Stimulated activated CD4-positive, alpha-beta T cell treated with anti-CD3 and anti-CD28 coated beads, Interleukin-12 subunit alpha, Interleukin-12 subunit beta, amount 100 ng/mL, for 24 hours (primary cell): ENCODE results near the gene EFEMP2.

ENCODE experiments used
- DNase-seq, 2 experiments: peaks; one replicate each; pipeline ENCODE4 v3.0.0-alpha.2; 2020; ENCODE audit warnings: low read depth in 2 of 2

The EFEMP2 gene

GRCh38 chr11:65885231-65885630 is 12.6 kb upstream of the EFEMP2 start:
- DNase-seq = no peak

DNA sequence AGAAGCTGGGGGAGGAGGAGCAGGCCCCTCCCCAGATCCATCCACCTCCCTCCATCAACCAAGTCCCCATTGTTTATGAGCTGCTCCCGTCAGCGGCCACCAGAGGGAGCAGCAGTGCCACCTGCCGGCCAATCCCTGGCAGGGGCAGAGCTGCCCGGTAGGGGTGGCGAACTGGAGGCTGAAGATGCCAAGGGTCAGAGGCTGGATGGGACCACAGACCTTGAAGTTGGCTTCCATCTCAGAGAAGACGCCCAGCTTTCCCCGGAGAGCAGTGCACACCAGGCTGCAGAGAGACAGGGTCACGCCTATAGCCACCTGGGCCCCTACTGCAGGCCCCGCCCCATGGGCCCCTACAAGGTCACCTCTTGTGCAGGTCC is 12.1 kb upstream of the EFEMP2 start:
- DNase-seq = peak in 1 of 2 experiments; percentile 74

- no peak for DNase-seq
These were observed 11.5 kb upstream of the EFEMP2 start for GRCh38 chr11:65883786-65884715.

DNA sequence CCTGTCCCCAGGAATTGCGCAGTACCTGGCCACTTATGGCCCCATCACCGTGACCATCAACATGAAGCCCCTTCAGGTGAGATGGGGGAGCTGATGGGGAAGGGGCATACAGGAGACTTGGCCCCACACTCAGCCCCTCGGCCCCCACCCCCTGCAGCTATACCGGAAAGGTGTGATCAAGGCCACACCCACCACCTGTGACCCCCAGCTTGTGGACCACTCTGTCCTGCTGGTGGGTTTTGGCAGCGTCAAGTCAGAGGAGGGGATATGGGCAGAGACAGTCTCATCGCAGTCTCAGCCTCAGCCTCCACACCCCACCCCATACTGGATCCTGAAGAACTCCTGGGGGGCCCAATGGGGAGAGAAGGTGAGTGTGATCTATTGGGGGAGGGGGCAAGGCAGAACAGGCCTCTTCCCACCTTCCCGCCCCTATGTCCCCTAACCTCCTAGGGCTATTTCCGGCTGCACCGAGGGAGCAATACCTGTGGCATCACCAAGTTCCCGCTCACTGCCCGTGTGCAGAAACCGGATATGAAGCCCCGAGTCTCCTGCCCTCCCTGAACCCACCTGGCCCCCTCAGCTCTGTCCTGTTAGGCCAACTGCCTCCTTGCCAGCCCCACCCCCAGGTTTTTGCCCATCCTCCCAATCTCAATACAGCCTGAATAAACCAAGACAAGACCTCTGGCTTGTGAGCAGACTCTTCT is 10.6 kb upstream of the EFEMP2 start:
- DNase-seq = no peak

- no peak for DNase-seq
These were observed 9.8 kb upstream of the EFEMP2 start for GRCh38 chr11:65882120-65883057.

DNA sequence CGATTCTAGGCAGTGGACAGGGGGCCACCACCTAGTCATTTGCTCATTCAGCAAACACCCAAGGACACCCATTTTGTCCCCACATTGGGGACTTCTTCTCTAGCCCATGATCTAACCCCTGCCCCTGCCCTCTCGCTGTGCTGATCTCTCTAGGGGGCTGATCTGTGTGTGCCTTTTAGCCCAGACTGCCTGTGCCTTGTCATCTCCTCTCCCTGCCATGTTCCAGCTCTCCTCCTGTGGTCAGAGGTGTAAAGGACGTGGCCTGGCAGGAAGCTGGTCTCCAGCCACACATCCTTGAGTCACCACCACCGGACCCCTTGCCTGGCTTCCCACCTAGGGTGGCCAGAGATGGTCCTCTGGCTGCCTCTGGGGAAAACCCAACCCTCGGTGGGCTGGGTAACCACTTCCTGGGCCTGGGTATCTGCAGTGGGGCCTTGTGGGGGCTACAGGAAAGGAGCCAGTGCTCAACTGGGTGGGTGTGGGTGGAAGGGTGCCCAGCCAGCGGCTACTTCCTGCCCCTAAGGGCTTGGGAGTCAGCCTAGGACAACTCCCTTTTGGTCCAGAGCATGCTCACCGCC is 8.3 kb upstream of the EFEMP2 start:
- DNase-seq = no peak

DNA sequence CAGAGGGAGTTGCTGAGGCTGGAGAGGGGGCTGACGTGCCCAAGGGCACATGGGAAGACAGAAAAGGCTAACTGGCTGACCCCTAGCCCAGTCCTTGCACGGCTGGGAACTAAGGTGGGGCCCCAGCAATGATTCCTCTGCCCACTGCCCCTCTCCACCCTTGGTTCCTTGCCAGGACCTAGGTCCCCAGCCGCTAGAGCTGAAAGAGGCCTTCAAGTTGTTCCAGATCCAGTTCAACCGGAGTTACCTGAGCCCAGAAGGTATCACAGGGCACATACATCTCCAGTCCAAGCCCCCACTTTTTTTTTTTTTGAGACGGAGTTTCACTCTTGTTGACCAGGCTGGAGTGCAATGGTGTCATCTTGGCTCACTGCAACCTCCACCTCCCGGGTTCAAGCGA is 7.4 kb upstream of the EFEMP2 start:
- DNase-seq = no peak

DNA sequence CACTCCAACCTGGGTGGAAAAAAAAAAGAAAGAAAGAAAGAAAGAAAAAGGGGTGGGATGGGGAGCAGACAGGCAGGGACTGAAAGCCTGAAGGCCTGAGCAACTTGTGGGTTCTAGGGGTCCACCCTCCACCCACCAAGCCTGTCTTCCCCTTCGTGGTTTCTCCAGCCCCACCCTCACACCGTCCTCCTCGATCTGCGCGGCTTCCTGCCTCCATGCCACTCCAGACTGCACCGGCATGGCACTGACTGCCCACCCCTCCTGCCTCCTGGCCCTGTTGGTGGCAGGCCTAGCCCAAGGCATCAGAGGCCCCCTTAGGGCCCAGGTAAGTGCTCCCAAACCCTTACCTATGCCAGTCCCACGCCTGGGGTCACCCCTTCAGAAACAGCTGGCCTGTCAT is 7.0 kb upstream of the EFEMP2 start, which contains the start of gene CTSW:
Gene CTSW, plus strand, starts transcription at position 221 of the 400 bp plus-strand sequence. Its CDS starts 18 bp downstream, at position 239.
- DNase-seq = no peak

DNA sequence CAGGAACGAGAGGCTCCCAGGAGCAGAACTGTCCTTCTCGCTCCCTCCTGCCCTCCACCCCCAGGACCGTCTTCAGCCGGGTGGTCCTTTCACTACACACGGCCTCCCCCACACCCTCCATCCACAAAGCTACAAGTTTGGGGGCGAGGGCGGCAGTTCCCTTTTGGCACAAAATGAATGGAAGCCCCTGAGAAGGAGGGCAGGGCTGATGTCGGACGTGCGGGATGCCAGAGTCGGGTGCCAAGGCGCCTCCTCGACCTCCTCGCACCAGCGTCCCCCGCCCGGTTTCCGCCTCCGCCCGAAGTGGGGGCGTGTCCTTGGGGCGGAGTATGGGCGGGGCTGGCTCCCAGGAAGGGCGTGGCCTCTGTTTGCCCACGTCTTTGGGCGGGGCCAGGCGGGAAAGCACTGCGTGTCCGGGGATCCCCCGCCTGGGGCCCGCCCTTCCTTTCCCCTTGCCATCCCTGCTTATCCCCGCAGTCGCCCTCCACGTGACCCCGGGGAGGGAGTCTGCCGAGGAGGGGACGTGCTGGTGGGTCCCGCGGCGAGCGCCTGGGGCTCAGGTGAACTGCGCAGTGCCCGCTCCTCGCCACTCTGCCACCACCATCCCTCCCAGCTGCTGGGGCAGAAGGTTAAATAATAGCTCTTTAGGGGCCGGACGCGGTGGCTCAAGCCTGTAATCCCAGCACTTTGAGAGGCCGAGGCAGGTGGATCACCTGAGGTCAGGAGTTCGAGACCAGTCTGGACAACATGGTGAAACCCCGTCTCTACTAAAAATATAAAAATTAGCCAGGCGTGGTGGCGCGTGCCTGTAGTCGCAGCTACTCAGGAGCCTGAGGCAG is 937 bp upstream of the EFEMP2 start:
- DNase-seq = peak; percentile 92 to 94

GRCh38 chr11:65871811-65872548 is 620 bp downstream of the EFEMP2 start:
- no peak for DNase-seq

DNA sequence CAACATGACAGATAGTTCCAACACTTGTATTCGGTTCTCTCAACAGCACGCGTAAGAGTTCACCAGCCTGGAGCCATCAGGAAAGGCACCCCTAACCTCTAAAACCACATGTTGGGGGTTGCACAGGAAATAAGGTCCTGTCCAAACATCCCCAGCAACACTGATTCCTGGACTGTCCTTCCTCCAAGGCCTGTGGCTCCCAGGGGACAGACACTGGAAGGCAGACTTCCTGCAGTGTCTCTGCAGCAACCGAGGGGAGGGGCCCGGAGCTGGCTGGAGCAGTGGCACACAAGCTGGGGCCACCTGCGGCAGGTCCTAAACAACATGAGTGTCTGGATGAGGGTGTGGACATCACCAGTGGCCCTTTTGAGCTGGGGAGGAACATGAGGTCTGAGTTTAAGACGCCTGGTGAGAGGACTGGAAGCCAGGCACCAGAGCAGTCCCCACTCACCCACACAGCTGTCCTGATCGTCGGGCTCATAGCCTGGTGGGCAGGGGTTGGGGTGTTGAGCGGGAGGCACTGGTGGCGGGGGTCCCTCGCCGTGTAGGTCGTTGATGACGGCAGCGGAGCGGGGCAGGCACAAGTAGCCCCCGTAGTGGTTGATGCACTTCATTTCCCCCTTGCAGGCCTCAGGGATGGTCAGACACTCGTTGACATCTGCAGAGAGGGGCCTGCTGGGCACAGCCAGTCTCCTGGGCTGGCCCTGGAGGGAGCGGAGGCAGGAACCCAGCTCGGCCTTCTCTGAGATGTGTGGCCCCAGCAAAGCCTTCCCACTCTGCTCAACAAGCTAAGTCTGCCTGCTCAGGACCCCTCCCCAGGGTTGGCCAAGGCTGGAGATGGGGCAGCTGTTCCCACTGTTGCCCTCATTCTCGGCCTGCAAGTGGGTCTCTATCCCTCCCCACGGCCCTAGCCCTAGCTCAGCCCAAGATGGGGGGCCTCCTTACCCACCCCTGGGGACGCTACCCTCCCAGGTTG is 1.6 kb downstream of the EFEMP2 start:
- no peak for DNase-seq

GRCh38 chr11:65870307-65870658 is 2.3 kb downstream of the EFEMP2 start:
- DNase-seq = no peak

DNA sequence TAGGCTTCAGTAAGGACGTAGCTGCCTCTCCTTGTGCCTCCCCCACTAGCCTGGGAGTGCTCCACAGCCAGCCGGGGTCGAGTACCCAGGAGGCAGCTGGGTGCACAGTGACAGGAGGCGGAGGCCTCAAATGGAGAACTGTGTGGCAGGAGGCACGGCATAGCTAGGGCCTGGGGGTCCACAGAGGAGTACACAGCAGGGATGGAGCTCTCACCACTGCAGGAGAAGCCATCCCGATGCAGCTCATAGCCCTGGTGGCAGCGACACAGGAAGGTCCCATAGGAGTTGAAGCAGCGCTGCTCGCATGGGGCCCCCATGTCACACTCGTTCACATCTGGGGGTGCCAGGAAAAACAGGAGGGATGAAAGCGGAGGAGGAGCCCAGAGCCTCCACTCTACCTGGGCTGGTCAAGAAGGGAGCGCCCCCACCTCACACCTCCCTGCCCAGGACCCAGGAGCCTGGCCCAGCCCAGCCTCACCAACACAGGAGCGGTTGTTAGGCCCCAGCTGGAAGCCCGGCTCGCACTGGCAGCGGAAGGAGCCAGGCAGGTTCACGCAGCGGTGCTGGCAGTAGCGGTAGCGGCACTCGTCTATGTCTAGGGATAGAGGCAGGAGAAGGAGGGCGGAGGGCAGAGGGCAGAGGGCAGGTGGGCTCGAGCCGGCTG is 2.8 kb downstream of the EFEMP2 start:
- no peak for DNase-seq

- no peak for DNase-seq
These were observed 3.7 kb downstream of the EFEMP2 start for GRCh38 chr11:65868907-65869306.

- no peak for DNase-seq
These were observed 4.4 kb downstream of the EFEMP2 start for GRCh38 chr11:65868076-65868667.

DNA sequence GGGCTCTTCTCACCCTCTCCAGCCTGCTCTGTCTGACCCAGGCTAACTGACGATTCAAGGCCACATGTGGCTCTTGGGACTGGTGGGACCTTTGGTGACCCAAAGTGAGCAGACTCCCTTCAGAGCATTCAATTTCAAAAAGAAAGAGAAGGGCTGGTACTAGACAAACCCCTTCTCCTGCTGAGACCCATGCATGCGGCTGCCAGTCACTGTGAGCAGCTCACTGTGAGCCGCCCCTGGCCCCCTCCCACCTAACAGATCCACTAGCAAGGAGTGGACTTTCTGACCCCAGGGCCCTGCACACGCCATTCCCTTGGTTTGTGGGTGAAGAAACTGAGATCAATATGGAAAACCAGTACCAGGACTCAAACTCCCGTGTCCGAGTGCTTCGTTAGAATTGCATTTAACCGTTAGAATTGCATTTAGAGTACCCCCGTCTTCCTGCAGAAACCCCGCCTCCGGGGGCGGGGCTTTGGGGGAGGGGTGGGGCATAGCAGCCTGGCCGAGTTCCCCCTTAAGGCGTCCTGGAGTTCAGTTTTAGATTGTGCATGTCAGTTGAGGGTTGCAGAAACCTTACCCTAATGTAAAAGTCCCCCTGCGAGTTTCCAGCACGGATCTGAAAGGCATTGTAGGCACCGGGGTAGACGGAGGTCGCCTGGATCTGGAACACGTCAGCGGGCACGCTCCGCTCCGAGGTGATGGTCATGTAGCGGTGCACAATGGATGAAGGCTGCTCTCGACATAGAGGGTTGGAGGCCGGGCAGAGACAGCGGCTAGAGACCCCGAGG is 5.1 kb downstream of the EFEMP2 start:
- no peak for DNase-seq
